KMS-11 (cell line): ENCODE measurements around the gene AUTS2.

Experiments used
- H2AFZ ChIP-seq: fragments of 200-600 bp; sonication (generic); 2 replicates; pipeline ENCODE4 v1.6.1; 2016; ENCODE audit warnings: antibody characterized with exemption, mixed run types, low read depth
- H3K27ac ChIP-seq: fragments of 200-600 bp; sonication (generic); 2 replicates; pipeline ENCODE4 v1.6.1; 2016; ENCODE audit warnings: mild to moderate bottlenecking, mixed run types
- H3K27me3 ChIP-seq: fragments of 200-600 bp; sonication (generic); 2 replicates; pipeline ENCODE4 v1.6.1; 2017; ENCODE audit warnings: mild to moderate bottlenecking, low read depth, mixed run types, moderate library complexity; ENCODE audit not compliant: insufficient read depth
- H3K36me3 ChIP-seq: fragments of 200-600 bp; sonication (generic); 2 replicates; pipeline ENCODE4 v1.6.1; 2017; ENCODE audit warnings: mild to moderate bottlenecking, mixed run types; ENCODE audit not compliant: insufficient read depth
- H3K4me1 ChIP-seq: fragments of 200-600 bp; sonication (generic); 2 replicates; pipeline ENCODE4 v1.6.1; 2016; ENCODE audit warnings: mild to moderate bottlenecking, low read depth, mixed run types; ENCODE audit not compliant: poor library complexity, severe bottlenecking
- H3K4me2 ChIP-seq: fragments of 200-600 bp; sonication (generic); 2 replicates; pipeline ENCODE4 v1.7.0; 2016; ENCODE audit warnings: mild to moderate bottlenecking, mixed run types
- H3K4me3 ChIP-seq: fragments of 200-600 bp; sonication (generic); IDR thresholded peaks from 2 replicates; pipeline ENCODE4 v1.6.1; 2017; ENCODE audit warnings: low read depth, low read length, mixed read lengths; ENCODE audit not compliant: insufficient read depth
- H3K79me2 ChIP-seq: fragments of 200-600 bp; sonication (generic); 2 replicates; pipeline ENCODE4 v1.6.1; 2016; ENCODE audit warnings: low read depth, mixed run types; ENCODE audit not compliant: insufficient read depth
- H3K9ac ChIP-seq: fragments of 200-600 bp; sonication (generic); 2 replicates; pipeline ENCODE4 v1.6.1; 2016; ENCODE audit warnings: mild to moderate bottlenecking, mixed run types
- H4K20me1 ChIP-seq: fragments of 200-600 bp; sonication (generic); 2 replicates; pipeline ENCODE4 v1.6.1; 2016; ENCODE audit warnings: mild to moderate bottlenecking, mixed run types; ENCODE audit not compliant: insufficient read depth
- TF ChIP-seq, protein P1 (sequence below): fragments of 200-600 bp; sonication (generic); conservative IDR thresholded peaks from 2 replicates; pipeline ENCODE4 v1.6.1; 2017; ENCODE audit warnings: low read depth, mild to moderate bottlenecking, antibody characterized with exemption, low read length, moderate library complexity, mixed read lengths

The AUTS2 gene

DNA sequence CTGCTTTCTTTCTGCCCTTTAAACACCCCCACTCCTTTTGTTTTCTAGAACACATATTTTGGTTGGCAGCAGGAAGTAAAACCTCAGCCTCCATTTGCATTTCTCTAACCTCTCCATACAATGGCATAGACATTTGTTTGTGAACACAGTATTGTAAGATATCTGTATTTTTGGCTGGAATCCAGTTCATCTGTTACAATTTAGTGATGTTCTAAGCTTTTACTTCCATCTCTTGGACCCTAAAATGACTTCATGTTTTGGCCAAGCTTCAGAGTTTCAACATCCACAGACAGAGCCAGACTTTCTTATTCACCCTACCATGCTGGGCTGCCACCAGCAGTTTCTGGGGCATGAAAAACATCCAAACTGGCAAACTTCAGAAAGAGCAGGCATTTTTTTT, 21.1 kb upstream of the AUTS2 start:
- Histone ChIP-seq H4K20me1 (no peaks in the 10 kb centered on the region), H3K27ac (no peak overlapping the region), H3K79me2 (no peaks in the 10 kb centered on the region), H2AFZ (no peak overlapping the region), H3K27me3 (no peaks in the 10 kb centered on the region), H3K9ac (no peak overlapping the region), H3K4me2 (no peak overlapping the region), H3K4me1 (no peaks in the 10 kb centered on the region), H3K4me3 (no peak overlapping the region), H3K36me3 (no peaks in the 10 kb centered on the region)
- TF ChIP-seq, protein P1, sequence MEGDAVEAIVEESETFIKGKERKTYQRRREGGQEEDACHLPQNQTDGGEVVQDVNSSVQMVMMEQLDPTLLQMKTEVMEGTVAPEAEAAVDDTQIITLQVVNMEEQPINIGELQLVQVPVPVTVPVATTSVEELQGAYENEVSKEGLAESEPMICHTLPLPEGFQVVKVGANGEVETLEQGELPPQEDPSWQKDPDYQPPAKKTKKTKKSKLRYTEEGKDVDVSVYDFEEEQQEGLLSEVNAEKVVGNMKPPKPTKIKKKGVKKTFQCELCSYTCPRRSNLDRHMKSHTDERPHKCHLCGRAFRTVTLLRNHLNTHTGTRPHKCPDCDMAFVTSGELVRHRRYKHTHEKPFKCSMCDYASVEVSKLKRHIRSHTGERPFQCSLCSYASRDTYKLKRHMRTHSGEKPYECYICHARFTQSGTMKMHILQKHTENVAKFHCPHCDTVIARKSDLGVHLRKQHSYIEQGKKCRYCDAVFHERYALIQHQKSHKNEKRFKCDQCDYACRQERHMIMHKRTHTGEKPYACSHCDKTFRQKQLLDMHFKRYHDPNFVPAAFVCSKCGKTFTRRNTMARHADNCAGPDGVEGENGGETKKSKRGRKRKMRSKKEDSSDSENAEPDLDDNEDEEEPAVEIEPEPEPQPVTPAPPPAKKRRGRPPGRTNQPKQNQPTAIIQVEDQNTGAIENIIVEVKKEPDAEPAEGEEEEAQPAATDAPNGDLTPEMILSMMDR, result no peak

DNA sequence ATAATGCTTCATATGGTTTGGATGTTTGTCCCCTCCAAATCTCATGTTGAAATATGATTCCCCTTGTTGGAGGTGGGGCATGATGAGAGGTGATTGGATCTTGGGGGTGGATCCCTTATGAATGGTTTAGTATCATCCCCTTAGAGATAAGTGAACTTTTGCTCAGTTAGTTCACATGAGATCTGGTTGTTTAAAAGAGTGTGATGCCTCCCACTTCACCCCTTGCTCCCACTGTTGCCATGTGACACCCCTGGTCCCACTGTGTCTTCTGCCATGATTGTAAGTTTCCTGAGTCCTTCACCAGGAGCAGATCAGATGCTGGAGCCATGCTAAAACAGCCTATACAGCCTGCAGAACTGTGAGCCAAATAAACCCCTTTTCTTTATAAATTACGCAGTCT, 13.1 kb upstream of the AUTS2 start:
- Histone ChIP-seq H2AFZ (no peak overlapping the region), H3K4me3 (no peak overlapping the region), H3K27me3 (no peaks in the 10 kb centered on the region), H3K27ac (no peak overlapping the region), H3K4me1 (no peaks in the 10 kb centered on the region), H3K36me3 (no peaks in the 10 kb centered on the region), H3K4me2 (no peak overlapping the region), H3K9ac (no peak overlapping the region), H3K79me2 (no peaks in the 10 kb centered on the region), H4K20me1 (no peaks in the 10 kb centered on the region)
- TF ChIP-seq, protein P1, result no peak

- Histone ChIP-seq H3K27ac (no peak overlapping the region), H3K4me1 (no peaks in the 10 kb centered on the region), H3K9ac (no peak overlapping the region), H3K4me3 (no peak overlapping the region), H4K20me1 (no peaks in the 10 kb centered on the region), H2AFZ (no peak overlapping the region), H3K36me3 (no peaks in the 10 kb centered on the region), H3K79me2 (no peaks in the 10 kb centered on the region), H3K27me3 (no peaks in the 10 kb centered on the region), H3K4me2 (no peak overlapping the region)
- TF ChIP-seq, protein P1, result no peak
Observed at GRCh38 chr7:69586321-69586720, 12.0 kb upstream of the AUTS2 start.

DNA sequence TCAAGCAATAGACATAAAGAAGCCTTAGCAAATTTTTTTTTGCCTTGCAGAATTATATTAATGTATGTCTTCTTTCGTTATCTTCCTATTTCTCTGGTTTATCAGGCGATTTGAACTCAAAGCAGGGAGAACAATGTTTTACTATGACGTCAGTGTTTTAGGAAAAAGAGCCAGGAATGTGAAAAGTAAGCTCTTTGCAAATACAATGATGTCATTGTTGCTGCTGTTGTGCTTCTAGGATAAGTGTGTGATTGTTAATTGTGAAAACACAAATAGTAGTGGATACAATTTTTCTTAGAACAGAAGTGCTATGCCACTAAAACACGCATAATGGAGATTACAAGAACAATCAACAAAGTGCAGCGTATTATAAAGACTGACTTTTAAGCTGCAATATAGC, 9.5 kb upstream of the AUTS2 start:
- no peaks in the 10 kb centered on the region for H3K27me3 ChIP-seq
- no peaks in the 10 kb centered on the region for H4K20me1 ChIP-seq
- no peaks in the 10 kb centered on the region for H3K79me2 ChIP-seq
- no peak overlapping the region for H3K9ac ChIP-seq
- H2AFZ ChIP-seq, result no peak overlapping the region
- no peak overlapping the region for H3K27ac ChIP-seq
- no peak overlapping the region for H3K4me3 ChIP-seq
- no peaks in the 10 kb centered on the region for H3K4me1 ChIP-seq
- no peaks in the 10 kb centered on the region for H3K36me3 ChIP-seq
- TF ChIP-seq, protein P1, result no peak
- H3K4me2 ChIP-seq, result no peak overlapping the region

DNA sequence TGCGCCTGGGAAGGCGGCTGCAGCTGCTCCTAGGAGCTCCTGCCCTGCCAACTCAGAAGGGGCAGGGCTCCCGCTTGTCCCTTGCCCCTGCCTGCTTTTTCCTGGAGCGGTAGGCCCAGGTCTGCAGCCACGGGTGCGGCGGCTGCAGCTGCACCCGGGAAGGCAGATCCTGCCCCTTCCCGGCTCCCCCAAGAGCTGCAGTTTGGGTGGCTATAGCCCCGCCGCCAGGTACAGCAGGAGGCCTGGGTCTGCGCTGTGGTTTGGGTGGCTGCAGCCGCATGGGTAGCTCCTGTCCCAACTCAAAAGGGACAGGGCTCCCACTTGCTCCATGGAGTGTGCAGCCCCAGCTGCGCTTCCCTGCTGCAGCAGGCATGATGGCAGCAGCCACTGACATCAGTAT, 6.5 kb upstream of the AUTS2 start:
- H3K27me3 ChIP-seq, result no peaks in the 10 kb centered on the region
- TF ChIP-seq, protein P1, result no peak

More for the DNA sequence above, 6.5 kb upstream of the AUTS2 start:
- H3K27ac ChIP-seq, result no peak overlapping the region
- H3K36me3 ChIP-seq, result no peaks in the 10 kb centered on the region
- no peak overlapping the region for H3K4me2 ChIP-seq
- no peaks in the 10 kb centered on the region for H3K4me1 ChIP-seq
- no peak overlapping the region for H3K9ac ChIP-seq
- H4K20me1 ChIP-seq, result no peaks in the 10 kb centered on the region
- H3K79me2 ChIP-seq, result no peaks in the 10 kb centered on the region
- no peak overlapping the region for H2AFZ ChIP-seq
- H3K4me3 ChIP-seq, result no peak overlapping the region
